Measurements from ENCODE around the gene FCRLA. TPM values are rescaled to one million over a fixed set of nuclear protein-coding genes. Genes with fewer than 3 reads are reported as not detected.

Gene FCRLA
- total RNA-seq, 4 donors from 2014 or later, result not detected

DNA sequence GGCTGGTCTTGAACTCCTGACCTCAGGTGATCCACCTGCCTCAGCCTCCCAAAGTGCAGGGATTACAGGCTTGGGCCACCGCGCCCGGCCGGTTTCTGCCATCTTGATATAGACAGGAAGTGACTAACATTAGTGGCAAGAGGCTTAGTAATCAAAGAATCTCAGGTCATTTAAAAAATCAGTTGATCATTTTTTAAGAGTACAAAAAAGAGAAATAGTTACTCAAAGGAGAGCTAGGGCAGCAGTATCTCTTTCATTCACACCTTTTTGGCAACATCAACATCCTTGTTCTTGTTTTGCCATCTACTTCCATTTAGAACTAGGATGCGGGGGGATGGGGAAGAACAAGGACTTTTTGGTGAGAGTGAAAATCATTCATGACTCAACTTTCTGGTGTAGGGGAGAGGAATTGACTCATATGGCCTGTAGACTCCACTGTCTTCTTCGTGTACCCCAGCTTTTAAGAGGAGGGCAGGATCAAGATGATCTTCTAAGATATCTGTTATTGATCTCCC is 23.1 kb downstream of the FCRLA start:
- TF ChIP-seq POLR2A (IDR thresholded peaks at IDR 0.05) (no peak), EP300 (IDR thresholded peaks at IDR 0.05) (no peak), POLR2AphosphoS5 (IDR thresholded peaks at IDR 0.05) (no peak)
- Histone ChIP-seq H3K27me3 (no peaks in the 10 kb centered on the region), H3K9me3 (no peaks in the 10 kb centered on the region), H3K4me3 (no peak overlapping the region), H3K4me1 (peaks cover 0 to 22% (median 4%) of the 10 kb centered on the region in 3 donors), H3K36me3 (no peaks in the 10 kb centered on the region), H3K27ac (no peak overlapping the region)
- no peak for ATAC-seq
- 72 to 75% methylated on average over 2 of the region's 6 CpGs for WGBS, 2 donors (ENCODE audit: low coverage in 1 of 2)

DNA sequence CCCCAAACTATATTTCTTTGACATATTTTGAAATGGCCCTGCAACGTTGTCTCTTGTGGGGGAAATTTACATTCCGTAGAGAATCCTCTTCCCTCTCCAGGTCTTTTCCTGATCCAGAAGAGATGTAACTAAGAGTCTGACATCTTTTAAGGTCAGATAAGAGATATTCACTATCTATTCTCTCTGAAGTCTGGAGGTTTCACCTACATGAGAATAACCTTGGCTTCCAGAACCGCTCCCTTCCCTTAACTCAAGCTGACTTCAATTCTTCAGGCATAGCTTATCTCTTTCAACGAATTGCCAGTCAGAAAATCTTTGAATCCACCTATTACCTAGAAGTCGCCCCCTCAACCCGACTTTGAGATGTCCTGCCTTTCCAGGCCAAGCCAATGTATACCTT is 24.2 kb downstream of the FCRLA start:
- no peak overlapping the region for H3K4me3 ChIP-seq
- H3K27ac ChIP-seq, result no peak overlapping the region
- peaks cover 0 to 10% (median 0%) of the 10 kb centered on the region in 3 donors for H3K4me1 ChIP-seq
- no peaks in the 10 kb centered on the region for H3K9me3 ChIP-seq
- H3K36me3 ChIP-seq, result no peaks in the 10 kb centered on the region
- H3K27me3 ChIP-seq, result peaks cover 3% of the 10 kb centered on the region
- no peak for ATAC-seq
- WGBS, 2 donors (ENCODE audit: low coverage in 1 of 2), result 72 to 84% methylated on average over 5 to 6 of the region's 6 CpGs
- TF ChIP-seq EP300 (IDR thresholded peaks at IDR 0.05) (no peak), POLR2A (IDR thresholded peaks at IDR 0.05) (no peak), POLR2AphosphoS5 (IDR thresholded peaks at IDR 0.05) (no peak)
- TF ChIP-seq, protein P1, sequence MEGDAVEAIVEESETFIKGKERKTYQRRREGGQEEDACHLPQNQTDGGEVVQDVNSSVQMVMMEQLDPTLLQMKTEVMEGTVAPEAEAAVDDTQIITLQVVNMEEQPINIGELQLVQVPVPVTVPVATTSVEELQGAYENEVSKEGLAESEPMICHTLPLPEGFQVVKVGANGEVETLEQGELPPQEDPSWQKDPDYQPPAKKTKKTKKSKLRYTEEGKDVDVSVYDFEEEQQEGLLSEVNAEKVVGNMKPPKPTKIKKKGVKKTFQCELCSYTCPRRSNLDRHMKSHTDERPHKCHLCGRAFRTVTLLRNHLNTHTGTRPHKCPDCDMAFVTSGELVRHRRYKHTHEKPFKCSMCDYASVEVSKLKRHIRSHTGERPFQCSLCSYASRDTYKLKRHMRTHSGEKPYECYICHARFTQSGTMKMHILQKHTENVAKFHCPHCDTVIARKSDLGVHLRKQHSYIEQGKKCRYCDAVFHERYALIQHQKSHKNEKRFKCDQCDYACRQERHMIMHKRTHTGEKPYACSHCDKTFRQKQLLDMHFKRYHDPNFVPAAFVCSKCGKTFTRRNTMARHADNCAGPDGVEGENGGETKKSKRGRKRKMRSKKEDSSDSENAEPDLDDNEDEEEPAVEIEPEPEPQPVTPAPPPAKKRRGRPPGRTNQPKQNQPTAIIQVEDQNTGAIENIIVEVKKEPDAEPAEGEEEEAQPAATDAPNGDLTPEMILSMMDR (IDR thresholded peaks at IDR 0.05), result no peak

DNA sequence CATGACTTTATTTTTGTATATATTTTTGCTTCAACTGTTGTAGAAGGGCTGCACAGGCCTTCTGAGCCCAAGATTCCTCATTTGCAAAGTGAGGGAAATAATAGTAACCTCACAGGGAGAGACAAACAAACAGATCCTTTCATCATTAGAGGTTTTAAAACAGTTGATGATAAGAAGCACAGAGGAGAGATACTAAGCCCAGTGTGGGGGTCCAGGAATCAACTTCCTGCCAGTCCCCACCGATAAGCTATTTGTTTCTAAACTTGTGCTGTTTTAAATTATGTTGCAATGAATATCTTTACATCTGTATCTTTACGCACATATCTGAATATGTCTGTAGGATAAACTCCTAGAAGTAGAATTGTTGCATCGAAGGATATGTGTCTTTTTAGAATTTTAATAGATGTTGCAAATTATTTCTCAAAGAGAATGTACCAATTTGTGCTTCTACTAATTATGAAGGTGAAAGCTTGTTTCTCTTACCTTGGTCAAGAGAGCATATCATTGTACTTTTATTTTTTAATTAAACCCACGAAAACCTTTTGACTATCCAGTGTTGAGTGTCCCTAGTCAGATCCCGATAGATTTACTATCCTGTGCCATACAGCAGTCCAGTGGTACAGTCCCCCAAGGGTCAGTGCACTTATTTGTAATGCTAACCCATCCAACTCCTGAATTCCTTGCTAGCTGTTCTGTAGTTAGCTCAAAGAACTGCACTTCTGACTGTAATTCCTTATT is 25.1 kb downstream of the FCRLA start:
- peaks cover 0 to 7% (median 0%) of the 10 kb centered on the region in 3 donors for H3K4me1 ChIP-seq
- H3K27ac ChIP-seq, result no peak overlapping the region
- 73 to 81% methylated on average over 5 of the region's 5 CpGs for WGBS, 2 donors (ENCODE audit: low coverage in 1 of 2)
- H3K9me3 ChIP-seq, result no peaks in the 10 kb centered on the region
- no peak for ATAC-seq
- no peak overlapping the region for H3K4me3 ChIP-seq
- no peaks in the 10 kb centered on the region for H3K36me3 ChIP-seq
- TF ChIP-seq POLR2AphosphoS5 (IDR thresholded peaks at IDR 0.05) (no peak), EP300 (IDR thresholded peaks at IDR 0.05) (no peak), POLR2A (IDR thresholded peaks at IDR 0.05) (no peak)
- TF ChIP-seq, protein P1 (IDR thresholded peaks at IDR 0.05), result no peak
- H3K27me3 ChIP-seq, result peaks cover 3% of the 10 kb centered on the region

DNA sequence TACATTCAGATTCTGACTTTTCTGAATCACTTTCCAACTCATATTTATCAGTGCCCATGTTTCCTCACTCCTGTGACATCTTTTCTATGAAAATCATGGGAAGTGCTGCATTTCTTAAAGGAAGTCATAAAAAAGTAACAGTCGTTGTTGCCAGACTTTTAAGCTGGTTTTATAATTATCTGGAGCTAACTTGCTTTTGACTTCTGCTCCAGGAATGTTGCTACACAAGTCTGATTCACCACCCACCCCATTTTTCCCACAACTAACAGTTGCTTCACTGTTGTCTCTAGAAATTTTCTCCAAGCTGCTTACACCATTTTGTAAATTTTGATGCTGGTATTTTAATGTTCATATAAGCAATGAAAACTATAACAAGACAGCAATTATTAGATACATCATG is 26.5 kb downstream of the FCRLA start:
- Histone ChIP-seq H3K27me3 (peaks cover 11% of the 10 kb centered on the region), H3K9me3 (no peaks in the 10 kb centered on the region), H3K4me1 (no peaks in the 10 kb centered on the region), H3K27ac (no peak overlapping the region), H3K4me3 (no peak overlapping the region), H3K36me3 (no peaks in the 10 kb centered on the region)
- TF ChIP-seq POLR2A (IDR thresholded peaks at IDR 0.05) (no peak), POLR2AphosphoS5 (IDR thresholded peaks at IDR 0.05) (no peak), EP300 (IDR thresholded peaks at IDR 0.05) (no peak)
- TF ChIP-seq, protein P1 (IDR thresholded peaks at IDR 0.05), result no peak
- 32 to 83% methylated on average over 1 of the region's 1 CpG for WGBS, 2 donors (ENCODE audit: low coverage in 1 of 2)
- no peak for ATAC-seq

DNA sequence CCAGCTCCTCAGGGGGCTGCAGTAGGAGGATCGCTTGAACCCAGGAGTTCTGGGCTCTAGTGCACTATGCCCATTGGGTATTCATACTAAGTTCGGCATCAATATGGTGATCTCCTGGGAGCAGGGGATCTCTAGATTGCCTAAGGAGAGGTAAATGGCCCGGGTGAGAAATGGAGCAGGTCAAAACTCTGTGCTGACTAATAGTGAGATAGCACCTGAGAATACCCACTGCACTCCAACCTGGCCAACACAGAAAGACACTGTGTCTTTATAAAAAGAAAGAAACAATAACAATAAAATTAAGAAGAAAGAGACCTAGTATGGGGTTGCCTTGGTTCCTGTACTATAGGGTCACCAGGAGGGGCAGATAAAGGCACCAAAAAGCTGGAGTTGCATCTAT is 28.8 kb downstream of the FCRLA start:
- H3K27me3 ChIP-seq, result peaks cover 27% of the 10 kb centered on the region

More for the DNA sequence above, 28.8 kb downstream of the FCRLA start:
- no peak overlapping the region for H3K27ac ChIP-seq
- no peak for TF ChIP-seq POLR2A (IDR thresholded peaks at IDR 0.05)
- TF ChIP-seq, protein P1 (IDR thresholded peaks at IDR 0.05), result no peak
- no peak for TF ChIP-seq POLR2AphosphoS5 (IDR thresholded peaks at IDR 0.05)
- TF ChIP-seq EP300 (IDR thresholded peaks at IDR 0.05), result no peak
- ATAC-seq, result no peak
- H3K4me3 ChIP-seq, result no peak overlapping the region
- no peaks in the 10 kb centered on the region for H3K9me3 ChIP-seq
- H3K4me1 ChIP-seq, result no peaks in the 10 kb centered on the region
- 93 to 100% methylated on average over 1 to 3 of the region's 3 CpGs for WGBS, 2 donors (ENCODE audit: low coverage in 1 of 2)
- no peaks in the 10 kb centered on the region for H3K36me3 ChIP-seq

Measured in gastroesophageal sphincter (tissue), 4 donors.